HEK293 (cell line): ENCODE measurements around the gene SERPINA12.

Experiments
- FEZF1 ChIP-seq: fragments of 450-650 bp; formaldehyde crosslinking; IDR thresholded peaks from 2 replicates; pipeline ENCODE4 v1.5.1; 2016; ENCODE audit warnings: missing biosample characterization, missing genetic modification characterization
- PBX3 ChIP-seq: sonication (generic); formaldehyde crosslinking; IDR thresholded peaks from 2 replicates; pipeline ENCODE4 v1.8.1; 2022; ENCODE audit warnings: mild to moderate bottlenecking, moderate library complexity, missing genetic modification reagents
- ZBTB48 ChIP-seq: fragments of 450-650 bp; formaldehyde crosslinking; IDR thresholded peaks from 2 replicates; pipeline ENCODE4 v1.5.1; 2016; ENCODE audit warnings: missing biosample characterization, missing genetic modification characterization
- ZNF112 ChIP-seq: fragments of 450-650 bp; formaldehyde crosslinking; IDR thresholded peaks from 2 replicates; pipeline ENCODE4 v1.5.0; 2017; ENCODE audit warnings: missing biosample characterization, missing genetic modification characterization
- ZNF140 ChIP-seq: fragments of 450-650 bp; formaldehyde crosslinking; IDR thresholded peaks from 2 replicates; pipeline ENCODE4 v1.5.1; 2016; ENCODE audit warnings: missing biosample characterization, missing genetic modification characterization
- ZNF274 ChIP-seq, 2 experiments: fragments of 200-500 bp in 1 of 2; fragments of 450-650 bp in 1 of 2; sonication (Bioruptor generic) in 1 of 2; formaldehyde crosslinking in 1 of 2; IDR thresholded peaks; 2 replicates each; pipeline versions ENCODE4 v1.5.1 to v1.6.1; 2014 to 2016; ENCODE audit warnings: borderline replicate concordance in 1 of 2, inconsistent platforms in 1 of 2, low read length in 1 of 2, missing biosample characterization in 1 of 2, missing genetic modification characterization in 1 of 2
- ZNF449 ChIP-seq: fragments of 450-650 bp; formaldehyde crosslinking; IDR thresholded peaks from 2 replicates; pipeline ENCODE4 v1.5.1; 2017; ENCODE audit warnings: missing biosample characterization, mild to moderate bottlenecking, missing genetic modification characterization, moderate library complexity
- TF ChIP-seq, protein P1 (sequence below): fragments of 450-650 bp; formaldehyde crosslinking; IDR thresholded peaks from 2 replicates; pipeline ENCODE4 v1.5.1; 2016; ENCODE audit warnings: missing biosample characterization, missing genetic modification characterization

SERPINA12 gene

DNA sequence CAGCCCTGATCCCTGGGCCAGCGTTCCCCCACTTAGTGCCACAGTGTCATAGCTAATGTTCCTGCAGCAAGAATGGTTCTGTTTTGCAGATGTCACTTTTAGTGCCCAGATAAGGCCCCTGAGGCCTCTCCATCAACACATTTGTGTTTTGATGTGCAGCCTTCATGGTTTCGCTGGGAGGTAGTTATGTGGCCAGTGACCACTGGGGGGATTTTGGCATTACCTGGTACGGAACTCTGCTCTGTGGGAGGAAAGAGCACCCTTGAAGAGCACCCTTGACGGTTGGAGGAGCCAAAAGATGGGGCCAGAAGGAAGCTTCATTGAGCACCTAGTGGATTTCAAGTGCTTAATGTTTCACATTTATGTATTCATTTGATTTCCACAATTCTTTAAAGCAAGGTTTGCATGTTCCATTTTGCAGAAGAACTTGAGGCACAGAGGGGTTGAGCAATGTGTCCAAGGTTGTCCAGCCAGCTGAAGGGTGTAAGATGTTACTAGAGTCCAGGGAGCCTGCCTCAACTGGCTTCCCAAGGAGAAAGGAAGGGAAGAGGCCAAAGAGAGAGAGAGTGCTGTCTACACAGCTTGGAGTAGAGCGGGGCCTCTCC is 69.7 kb downstream of the SERPINA12 start (continued):
- TF ChIP-seq FEZF1: no peak
- TF ChIP-seq ZNF274 (IDR thresholded peaks at IDR 0.05; ENCODE audit: low read length): no peak
- TF ChIP-seq ZNF274 (tag by site-specific recombination; IDR thresholded peaks at IDR 0.05; ENCODE audit: borderline replicate concordance): no peak
- no peak for TF ChIP-seq ZNF112 (tag by site-specific recombination)
- no peak for TF ChIP-seq ZNF449 (tag by site-specific recombination)
- TF ChIP-seq PBX3: no peak
- no peak for TF ChIP-seq ZBTB48 (tag by site-specific recombination)
- TF ChIP-seq, protein P1, sequence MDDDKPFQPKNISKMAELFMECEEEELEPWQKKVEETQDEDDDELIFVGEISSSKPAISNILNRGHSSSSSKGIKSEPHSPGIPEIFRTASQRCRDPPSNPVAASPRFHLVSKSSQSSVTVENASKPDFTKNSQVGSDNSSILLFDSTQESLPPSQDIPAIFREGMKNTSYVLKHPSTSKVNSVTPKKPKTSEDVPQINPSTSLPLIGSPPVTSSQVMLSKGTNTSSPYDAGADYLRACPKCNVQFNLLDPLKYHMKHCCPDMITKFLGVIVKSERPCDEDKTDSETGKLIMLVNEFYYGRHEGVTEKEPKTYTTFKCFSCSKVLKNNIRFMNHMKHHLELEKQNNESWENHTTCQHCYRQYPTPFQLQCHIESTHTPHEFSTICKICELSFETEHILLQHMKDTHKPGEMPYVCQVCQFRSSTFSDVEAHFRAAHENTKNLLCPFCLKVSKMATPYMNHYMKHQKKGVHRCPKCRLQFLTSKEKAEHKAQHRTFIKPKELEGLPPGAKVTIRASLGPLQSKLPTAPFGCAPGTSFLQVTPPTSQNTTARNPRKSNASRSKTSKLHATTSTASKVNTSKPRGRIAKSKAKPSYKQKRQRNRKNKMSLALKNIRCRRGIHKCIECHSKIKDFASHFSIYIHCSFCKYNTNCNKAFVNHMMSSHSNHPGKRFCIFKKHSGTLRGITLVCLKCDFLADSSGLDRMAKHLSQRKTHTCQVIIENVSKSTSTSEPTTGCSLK (tag by site-specific recombination): no peak
- no peak for TF ChIP-seq ZNF140 (tag by site-specific recombination)
